RWPE2 (cell line): ENCODE data around the gene CHST12.

ENCODE experiments used
- ATAC-seq: fragments of 200-7000 bp; cut with Tn5 transposase; 3 replicates; pipeline ENCODE4 v1.9.1; 2021; ENCODE audit warnings: low read depth
- DNase-seq: peaks from one replicate; pipeline ENCODE4 v3.0.0-alpha.2; 2020; ENCODE audit warnings: low spot score
- H3K27ac ChIP-seq: fragments of 450-650 bp; 2 replicates; pipeline ENCODE4 v1.5.1; 2017; ENCODE audit warnings: mild to moderate bottlenecking; ENCODE audit not compliant: poor library complexity, severe bottlenecking
- H3K27me3 ChIP-seq: fragments of 250-450 bp; sonication (Bioruptor Pico); 2 replicates; pipeline ENCODE4 v1.5.1; 2021; ENCODE audit warnings: mild to moderate bottlenecking, moderate library complexity; ENCODE audit not compliant: insufficient read depth, poor library complexity, severe bottlenecking
- H3K36me3 ChIP-seq: fragments of 250-450 bp; sonication (Bioruptor Pico); 2 replicates; pipeline ENCODE4 v1.5.1; 2020; ENCODE audit warnings: low read depth, mild to moderate bottlenecking, moderate library complexity
- H3K4me1 ChIP-seq: fragments of 250-450 bp; sonication (Bioruptor Pico); 2 replicates; pipeline ENCODE4 v1.5.1; 2021; ENCODE audit warnings: mild to moderate bottlenecking, moderate library complexity; ENCODE audit not compliant: insufficient read depth, poor library complexity, severe bottlenecking
- H3K4me3 ChIP-seq: fragments of 250-450 bp; sonication (Bioruptor Pico); 2 replicates; pipeline ENCODE4 v1.5.1; 2021; ENCODE audit warnings: mild to moderate bottlenecking, moderate library complexity; ENCODE audit not compliant: severe bottlenecking
- H3K9me3 ChIP-seq: fragments of 250-450 bp; sonication (Bioruptor Pico); 2 replicates; pipeline ENCODE4 v1.5.1; 2021; ENCODE audit warnings: mild to moderate bottlenecking, moderate library complexity; ENCODE audit not compliant: severe bottlenecking
- TF ChIP-seq, protein P1 (sequence below): fragments of 450-650 bp; IDR thresholded peaks from one replicate; pipeline ENCODE4 v1.5.1; 2017; ENCODE audit warnings: mild to moderate bottlenecking, moderate library complexity; ENCODE audit not compliant: poor library complexity, severe bottlenecking

The CHST12 gene

DNA sequence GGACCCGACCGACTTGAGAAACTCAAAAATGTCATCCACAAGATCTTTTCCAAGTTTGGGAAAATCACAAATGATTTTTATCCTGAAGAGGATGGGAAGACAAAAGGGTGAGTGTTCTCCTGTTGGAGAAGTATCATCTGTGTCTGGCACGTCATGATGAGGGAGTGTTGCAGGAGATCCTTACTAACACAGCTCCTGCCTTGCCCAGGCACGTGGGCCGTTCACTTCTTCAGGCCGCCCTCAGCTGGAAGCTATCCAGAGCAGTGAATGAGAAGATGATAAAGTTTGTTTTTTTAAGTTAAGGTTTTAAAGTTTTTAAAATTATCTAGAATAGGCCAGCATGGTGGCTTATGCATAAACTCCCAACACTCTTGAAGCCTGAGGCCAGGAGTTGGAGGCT lies 42.6 kb upstream of the CHST12 start:
- ATAC-seq: no peak
- Histone ChIP-seq H3K4me3 (no peak overlapping the region), H3K27ac (no peak overlapping the region), H3K27me3 (no peaks in the 10 kb centered on the region), H3K36me3 (peaks cover 98% of the 10 kb centered on the region), H3K4me1 (peaks cover 10% of the 10 kb centered on the region), H3K9me3 (no peaks in the 10 kb centered on the region)
- TF ChIP-seq, protein P1, sequence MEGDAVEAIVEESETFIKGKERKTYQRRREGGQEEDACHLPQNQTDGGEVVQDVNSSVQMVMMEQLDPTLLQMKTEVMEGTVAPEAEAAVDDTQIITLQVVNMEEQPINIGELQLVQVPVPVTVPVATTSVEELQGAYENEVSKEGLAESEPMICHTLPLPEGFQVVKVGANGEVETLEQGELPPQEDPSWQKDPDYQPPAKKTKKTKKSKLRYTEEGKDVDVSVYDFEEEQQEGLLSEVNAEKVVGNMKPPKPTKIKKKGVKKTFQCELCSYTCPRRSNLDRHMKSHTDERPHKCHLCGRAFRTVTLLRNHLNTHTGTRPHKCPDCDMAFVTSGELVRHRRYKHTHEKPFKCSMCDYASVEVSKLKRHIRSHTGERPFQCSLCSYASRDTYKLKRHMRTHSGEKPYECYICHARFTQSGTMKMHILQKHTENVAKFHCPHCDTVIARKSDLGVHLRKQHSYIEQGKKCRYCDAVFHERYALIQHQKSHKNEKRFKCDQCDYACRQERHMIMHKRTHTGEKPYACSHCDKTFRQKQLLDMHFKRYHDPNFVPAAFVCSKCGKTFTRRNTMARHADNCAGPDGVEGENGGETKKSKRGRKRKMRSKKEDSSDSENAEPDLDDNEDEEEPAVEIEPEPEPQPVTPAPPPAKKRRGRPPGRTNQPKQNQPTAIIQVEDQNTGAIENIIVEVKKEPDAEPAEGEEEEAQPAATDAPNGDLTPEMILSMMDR: no peak
- no peak for DNase-seq

DNA sequence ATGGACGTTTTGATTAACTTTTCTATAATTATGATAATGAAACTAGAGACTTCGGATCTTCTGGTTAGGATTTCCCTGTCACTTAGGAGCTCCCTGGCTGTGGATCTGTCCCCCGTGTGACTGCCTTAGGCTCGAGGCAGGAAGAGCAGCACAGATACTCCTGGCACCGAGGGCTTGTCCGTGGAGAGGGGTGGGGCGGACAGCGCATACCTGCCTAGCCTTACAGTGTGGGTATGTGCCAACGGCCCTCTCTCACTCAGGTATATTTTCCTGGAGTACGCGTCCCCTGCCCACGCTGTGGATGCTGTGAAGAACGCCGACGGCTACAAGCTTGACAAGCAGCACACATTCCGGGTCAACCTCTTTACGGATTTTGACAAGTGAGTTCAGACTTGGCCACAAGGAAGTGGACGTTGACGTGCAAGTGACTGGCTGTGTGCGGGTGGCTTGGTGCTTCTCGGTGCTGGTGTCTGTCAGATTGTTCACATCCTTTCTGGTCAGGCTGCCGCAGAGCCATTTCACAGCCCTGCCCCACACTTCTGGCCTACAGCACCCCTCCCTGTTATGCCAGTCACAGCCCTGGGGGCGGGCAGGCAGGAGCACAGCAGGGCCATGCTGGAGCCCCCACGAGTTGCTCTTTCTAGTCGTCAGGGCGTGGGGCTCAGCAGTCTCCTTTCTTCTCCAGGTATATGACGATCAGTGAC lies 40.9 kb upstream of the CHST12 start:
- Histone ChIP-seq H3K27ac (no peak overlapping the region), H3K36me3 (peaks cover 96% of the 10 kb centered on the region), H3K27me3 (no peaks in the 10 kb centered on the region), H3K9me3 (no peaks in the 10 kb centered on the region), H3K4me3 (no peak overlapping the region), H3K4me1 (no peaks in the 10 kb centered on the region)
- TF ChIP-seq, protein P1: no peak
- no peak for ATAC-seq
- DNase-seq: no peak

DNA sequence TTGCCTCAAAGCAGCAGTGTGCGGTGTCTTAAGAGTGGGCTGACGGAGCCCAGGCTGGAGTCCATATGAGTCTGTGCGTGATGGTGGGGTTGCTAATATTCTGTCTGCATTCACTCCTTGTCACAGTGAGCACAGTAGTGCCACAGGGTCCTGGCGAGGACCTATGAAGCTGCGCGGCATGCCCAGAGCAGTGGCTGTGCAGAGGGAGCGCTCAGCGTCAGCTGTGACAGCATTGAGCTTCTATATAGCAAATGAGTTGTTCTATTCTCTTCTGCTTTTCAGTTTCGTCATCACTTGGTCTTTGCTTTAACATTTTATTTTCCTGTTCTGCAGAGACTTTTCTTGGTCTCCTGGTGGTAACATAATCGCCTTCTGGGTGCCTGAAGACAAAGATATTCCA lies 34.3 kb upstream of the CHST12 start:
- Histone ChIP-seq H3K4me1 (no peaks in the 10 kb centered on the region), H3K27ac (no peak overlapping the region), H3K36me3 (peaks cover 96% of the 10 kb centered on the region), H3K4me3 (no peak overlapping the region), H3K27me3 (no peaks in the 10 kb centered on the region), H3K9me3 (no peaks in the 10 kb centered on the region)
- TF ChIP-seq, protein P1: no peak
- no peak for ATAC-seq
- DNase-seq: no peak

DNA sequence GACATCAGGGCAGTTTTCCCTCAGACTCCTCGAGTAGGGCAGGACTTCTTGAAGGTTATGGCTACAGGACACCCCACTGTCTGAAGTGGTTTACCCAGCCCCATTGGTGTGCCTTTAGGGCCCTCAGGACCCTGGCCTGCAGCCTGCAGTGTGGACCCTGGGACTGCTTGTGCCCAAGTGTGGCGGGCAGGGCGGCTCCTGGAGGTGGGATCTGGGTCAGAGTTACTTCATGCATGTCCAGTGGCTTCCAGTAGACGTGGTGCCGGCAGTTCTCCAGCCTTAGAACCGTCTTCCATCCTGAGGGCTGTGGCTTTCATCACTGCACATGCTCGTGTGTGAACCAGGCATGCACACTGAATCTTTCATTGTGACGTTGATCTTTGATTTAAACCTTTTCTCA lies 32.1 kb upstream of the CHST12 start:
- H3K4me3 ChIP-seq: no peak overlapping the region
- no peaks in the 10 kb centered on the region for H3K27me3 ChIP-seq
- DNase-seq: no peak
- H3K4me1 ChIP-seq: no peaks in the 10 kb centered on the region
- H3K27ac ChIP-seq: no peak overlapping the region
- TF ChIP-seq, protein P1: no peak
- H3K9me3 ChIP-seq: no peaks in the 10 kb centered on the region
- H3K36me3 ChIP-seq: peaks cover 96% of the 10 kb centered on the region
- ATAC-seq: no peak

DNA sequence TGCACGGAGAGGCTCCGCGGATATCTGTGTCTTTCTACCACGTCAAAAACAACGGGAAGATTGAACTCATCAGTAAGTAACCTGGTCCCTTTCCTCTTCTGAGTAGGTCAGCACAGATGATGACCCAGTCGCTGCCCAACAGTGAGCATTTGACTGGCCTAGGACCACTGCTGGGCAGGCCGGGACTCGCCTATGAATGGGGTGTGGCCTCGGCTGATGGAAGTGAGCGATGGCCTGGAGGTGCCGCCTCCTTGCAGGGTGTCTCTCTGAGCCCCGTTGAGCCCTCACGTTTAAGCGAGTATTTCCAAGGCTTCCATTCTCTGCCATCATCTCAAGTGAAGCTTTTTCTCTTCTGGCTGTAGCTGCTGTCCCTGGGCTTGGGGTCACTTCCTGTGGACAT lies 30.7 kb upstream of the CHST12 start:
- TF ChIP-seq, protein P1: no peak
- H3K27me3 ChIP-seq: no peaks in the 10 kb centered on the region
- H3K9me3 ChIP-seq: no peaks in the 10 kb centered on the region
- peak; percentile 66 for ATAC-seq
- DNase-seq: no peak
- no peak overlapping the region for H3K4me3 ChIP-seq
- peaks cover 95% of the 10 kb centered on the region for H3K36me3 ChIP-seq
- H3K4me1 ChIP-seq: no peaks in the 10 kb centered on the region
- no peak overlapping the region for H3K27ac ChIP-seq
